Neural cell (in vitro differentiated cells): Measurements from ENCODE around the gene ERBB2.

Experiments used
- EP300 ChIP-seq: fragments of 450-650 bp; conservative IDR thresholded peaks from 2 replicates; pipeline ENCODE4 v1.6.1; 2014; ENCODE audit warnings: antibody characterized with exemption, mild to moderate bottlenecking, moderate library complexity; ENCODE audit not compliant: poor library complexity, severe bottlenecking
- MXI1 ChIP-seq: fragments of 450-650 bp; conservative IDR thresholded peaks from 2 replicates; pipeline ENCODE4 v1.6.1; 2014; ENCODE audit warnings: antibody characterized with exemption, mild to moderate bottlenecking; ENCODE audit not compliant: poor library complexity, severe bottlenecking
- RAD21 ChIP-seq: fragments of 450-650 bp; conservative IDR thresholded peaks from 2 replicates; pipeline ENCODE4 v1.6.1; 2014; ENCODE audit warnings: antibody characterized with exemption, mild to moderate bottlenecking, moderate library complexity
- SMC3 ChIP-seq: fragments of 450-650 bp; conservative IDR thresholded peaks from 2 replicates; pipeline ENCODE4 v1.6.1; 2014; ENCODE audit warnings: antibody characterized with exemption, mild to moderate bottlenecking, moderate library complexity; ENCODE audit not compliant: poor library complexity
- TF ChIP-seq, protein P1 (sequence below): fragments of 450-650 bp; IDR thresholded peaks from 2 replicates; pipeline ENCODE4 v1.5.1; 2014; ENCODE audit warnings: antibody characterized with exemption, mild to moderate bottlenecking, moderate library complexity; ENCODE audit not compliant: poor library complexity, severe bottlenecking
- TF ChIP-seq, protein P2 (sequence below): IDR thresholded peaks from 2 replicates; pipeline ENCODE4 v1.6.1; 2012; ENCODE audit warnings: borderline replicate concordance

DNA sequence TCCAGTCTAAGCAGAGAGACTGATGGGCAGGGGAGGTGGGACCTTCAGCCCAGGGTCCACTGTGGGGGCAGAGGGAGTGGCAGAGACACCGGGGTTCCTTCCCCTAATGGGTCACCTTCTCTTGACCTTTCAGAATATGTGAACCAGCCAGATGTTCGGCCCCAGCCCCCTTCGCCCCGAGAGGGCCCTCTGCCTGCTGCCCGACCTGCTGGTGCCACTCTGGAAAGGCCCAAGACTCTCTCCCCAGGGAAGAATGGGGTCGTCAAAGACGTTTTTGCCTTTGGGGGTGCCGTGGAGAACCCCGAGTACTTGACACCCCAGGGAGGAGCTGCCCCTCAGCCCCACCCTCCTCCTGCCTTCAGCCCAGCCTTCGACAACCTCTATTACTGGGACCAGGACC is 27.7 kb downstream of the ERBB2 start:
- TF ChIP-seq, protein P1, sequence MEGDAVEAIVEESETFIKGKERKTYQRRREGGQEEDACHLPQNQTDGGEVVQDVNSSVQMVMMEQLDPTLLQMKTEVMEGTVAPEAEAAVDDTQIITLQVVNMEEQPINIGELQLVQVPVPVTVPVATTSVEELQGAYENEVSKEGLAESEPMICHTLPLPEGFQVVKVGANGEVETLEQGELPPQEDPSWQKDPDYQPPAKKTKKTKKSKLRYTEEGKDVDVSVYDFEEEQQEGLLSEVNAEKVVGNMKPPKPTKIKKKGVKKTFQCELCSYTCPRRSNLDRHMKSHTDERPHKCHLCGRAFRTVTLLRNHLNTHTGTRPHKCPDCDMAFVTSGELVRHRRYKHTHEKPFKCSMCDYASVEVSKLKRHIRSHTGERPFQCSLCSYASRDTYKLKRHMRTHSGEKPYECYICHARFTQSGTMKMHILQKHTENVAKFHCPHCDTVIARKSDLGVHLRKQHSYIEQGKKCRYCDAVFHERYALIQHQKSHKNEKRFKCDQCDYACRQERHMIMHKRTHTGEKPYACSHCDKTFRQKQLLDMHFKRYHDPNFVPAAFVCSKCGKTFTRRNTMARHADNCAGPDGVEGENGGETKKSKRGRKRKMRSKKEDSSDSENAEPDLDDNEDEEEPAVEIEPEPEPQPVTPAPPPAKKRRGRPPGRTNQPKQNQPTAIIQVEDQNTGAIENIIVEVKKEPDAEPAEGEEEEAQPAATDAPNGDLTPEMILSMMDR = no peak
- TF ChIP-seq EP300 = no peak
- TF ChIP-seq RAD21 = no peak
- TF ChIP-seq, protein P2, sequence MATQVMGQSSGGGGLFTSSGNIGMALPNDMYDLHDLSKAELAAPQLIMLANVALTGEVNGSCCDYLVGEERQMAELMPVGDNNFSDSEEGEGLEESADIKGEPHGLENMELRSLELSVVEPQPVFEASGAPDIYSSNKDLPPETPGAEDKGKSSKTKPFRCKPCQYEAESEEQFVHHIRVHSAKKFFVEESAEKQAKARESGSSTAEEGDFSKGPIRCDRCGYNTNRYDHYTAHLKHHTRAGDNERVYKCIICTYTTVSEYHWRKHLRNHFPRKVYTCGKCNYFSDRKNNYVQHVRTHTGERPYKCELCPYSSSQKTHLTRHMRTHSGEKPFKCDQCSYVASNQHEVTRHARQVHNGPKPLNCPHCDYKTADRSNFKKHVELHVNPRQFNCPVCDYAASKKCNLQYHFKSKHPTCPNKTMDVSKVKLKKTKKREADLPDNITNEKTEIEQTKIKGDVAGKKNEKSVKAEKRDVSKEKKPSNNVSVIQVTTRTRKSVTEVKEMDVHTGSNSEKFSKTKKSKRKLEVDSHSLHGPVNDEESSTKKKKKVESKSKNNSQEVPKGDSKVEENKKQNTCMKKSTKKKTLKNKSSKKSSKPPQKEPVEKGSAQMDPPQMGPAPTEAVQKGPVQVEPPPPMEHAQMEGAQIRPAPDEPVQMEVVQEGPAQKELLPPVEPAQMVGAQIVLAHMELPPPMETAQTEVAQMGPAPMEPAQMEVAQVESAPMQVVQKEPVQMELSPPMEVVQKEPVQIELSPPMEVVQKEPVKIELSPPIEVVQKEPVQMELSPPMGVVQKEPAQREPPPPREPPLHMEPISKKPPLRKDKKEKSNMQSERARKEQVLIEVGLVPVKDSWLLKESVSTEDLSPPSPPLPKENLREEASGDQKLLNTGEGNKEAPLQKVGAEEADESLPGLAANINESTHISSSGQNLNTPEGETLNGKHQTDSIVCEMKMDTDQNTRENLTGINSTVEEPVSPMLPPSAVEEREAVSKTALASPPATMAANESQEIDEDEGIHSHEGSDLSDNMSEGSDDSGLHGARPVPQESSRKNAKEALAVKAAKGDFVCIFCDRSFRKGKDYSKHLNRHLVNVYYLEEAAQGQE = no peak
- no peak for TF ChIP-seq SMC3
- TF ChIP-seq MXI1 = no peak
